ENCODE results near the gene TP73. TPM values are rescaled to one million over a fixed set of nuclear protein-coding genes. Genes with fewer than 3 reads are reported as not detected.

Gene TP73
- total RNA-seq, 3 donors from 2014 or later = 0.12 to 0.63 (median 0.51) TPM

DNA sequence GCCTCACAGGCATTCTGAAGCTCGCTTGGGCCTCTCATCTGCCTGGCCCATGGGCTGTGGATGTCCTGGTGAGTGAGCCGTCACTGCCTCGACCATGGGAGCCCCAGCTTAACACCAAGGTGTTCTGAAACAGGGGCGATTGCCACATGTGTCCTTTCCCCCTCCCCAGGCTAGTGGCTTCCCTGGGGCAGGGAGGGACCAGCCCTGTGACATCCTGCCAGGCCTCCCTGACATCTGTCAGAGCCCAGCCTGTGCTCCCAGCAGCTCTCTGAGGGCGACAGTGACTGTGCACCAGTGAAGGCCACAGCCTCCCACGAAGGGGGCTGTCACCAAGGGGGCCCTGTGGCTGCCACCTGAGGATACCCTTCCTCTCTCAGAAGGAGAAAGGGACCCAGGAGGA lies 64.0 kb downstream of the TP73 start:
- Histone ChIP-seq H3K4me1 (ENCODE audit: low read depth) (no peaks in the 10 kb centered on the region), H3K36me3 (ENCODE audit: low read depth) (no peaks in the 10 kb centered on the region), H3K4me3 (no peak overlapping the region), H3K9me3 (no peaks in the 10 kb centered on the region)
- TF ChIP-seq, protein P1, sequence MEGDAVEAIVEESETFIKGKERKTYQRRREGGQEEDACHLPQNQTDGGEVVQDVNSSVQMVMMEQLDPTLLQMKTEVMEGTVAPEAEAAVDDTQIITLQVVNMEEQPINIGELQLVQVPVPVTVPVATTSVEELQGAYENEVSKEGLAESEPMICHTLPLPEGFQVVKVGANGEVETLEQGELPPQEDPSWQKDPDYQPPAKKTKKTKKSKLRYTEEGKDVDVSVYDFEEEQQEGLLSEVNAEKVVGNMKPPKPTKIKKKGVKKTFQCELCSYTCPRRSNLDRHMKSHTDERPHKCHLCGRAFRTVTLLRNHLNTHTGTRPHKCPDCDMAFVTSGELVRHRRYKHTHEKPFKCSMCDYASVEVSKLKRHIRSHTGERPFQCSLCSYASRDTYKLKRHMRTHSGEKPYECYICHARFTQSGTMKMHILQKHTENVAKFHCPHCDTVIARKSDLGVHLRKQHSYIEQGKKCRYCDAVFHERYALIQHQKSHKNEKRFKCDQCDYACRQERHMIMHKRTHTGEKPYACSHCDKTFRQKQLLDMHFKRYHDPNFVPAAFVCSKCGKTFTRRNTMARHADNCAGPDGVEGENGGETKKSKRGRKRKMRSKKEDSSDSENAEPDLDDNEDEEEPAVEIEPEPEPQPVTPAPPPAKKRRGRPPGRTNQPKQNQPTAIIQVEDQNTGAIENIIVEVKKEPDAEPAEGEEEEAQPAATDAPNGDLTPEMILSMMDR (IDR thresholded peaks at IDR 0.05) = no peak
- no peak for DNase-seq
- no peak for ATAC-seq
- intact Hi-C loops (cut with DNase I, micrococcal nuclease) = no loop called here

DNA sequence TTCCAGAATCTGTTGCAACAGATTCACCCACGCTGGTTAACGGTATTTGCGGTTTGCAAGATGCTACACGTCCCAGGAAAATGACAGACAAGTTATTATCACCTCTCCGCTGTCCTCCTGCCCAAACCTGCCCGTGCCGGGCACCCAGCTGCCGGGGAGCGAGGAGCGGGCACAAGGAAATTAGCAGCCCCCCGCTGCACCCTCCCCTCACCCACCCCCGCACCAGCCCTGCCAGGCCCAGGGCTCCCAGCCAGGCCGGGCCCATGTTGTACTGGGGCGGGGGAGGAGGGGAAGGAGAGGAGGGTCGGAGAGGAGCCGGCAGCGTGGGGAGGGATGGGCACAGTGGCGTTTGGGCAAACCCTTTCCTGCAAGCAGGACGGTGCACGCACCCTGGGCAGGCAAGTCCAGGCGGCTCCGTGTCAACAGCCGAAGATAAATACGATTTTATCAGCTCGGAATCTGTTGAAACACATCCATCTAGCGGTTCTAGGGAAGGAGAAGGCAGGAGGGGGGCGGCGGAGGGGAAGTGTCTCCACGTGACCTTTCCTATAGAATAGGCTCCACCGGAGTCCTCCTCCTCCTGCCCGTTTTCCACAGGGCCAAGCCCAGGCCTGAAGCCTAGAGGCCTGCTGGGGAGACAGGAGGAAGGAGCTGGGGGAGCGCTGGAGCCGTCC lies 64.9 kb downstream of the TP73 start:
- no peak for DNase-seq
- no peaks in the 10 kb centered on the region for H3K4me1 ChIP-seq (ENCODE audit: low read depth)
- no peak for ATAC-seq

DNA sequence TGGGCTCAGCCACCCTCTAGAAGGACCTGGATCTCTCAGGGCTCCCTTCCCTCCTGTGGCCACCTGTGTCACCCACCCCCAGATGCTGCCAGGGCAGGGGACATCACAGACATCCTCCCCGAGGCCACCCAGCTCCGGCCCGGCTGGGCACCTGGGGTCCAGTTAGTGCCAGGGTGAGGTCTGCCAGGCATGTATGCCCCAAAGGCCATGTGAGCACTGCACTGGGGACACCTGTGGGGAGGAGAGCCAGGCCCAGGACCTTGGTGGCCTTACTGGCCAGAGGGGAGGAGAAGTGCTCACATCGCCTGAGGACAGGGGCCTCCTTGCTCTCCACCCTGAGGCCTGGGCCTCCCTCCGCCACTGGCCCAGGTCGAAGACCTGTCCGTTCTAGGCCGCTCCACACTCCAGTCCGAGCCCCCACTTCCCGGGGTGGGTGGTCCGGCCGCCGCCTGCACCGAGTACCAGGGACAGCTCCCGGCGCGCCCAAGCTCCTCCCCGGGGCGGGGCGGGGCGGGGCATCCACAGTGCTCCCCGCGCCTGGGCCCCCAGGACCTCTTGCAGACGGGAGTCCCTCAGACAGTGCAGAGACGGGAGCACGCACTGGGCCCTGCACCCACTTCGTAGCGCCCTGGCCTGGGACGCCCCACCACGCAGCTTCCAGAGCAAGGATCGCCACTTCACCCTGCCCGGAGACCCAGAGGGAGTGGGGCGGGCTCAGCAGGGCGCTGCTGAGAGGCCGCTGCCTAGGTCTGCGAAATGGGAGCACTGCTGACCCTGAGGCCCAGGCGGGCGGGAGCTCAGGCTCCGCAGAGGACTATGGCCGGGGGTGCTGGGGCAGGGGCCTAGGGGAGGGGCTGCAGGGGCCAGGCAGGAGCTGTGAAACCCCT lies 65.6 kb downstream of the TP73 start:
- peak in 1 of 3 donors; percentile 14 for DNase-seq

More for the DNA sequence above, 64.9 kb downstream of the TP73 start:
- intact Hi-C loops (cut with DNase I, micrococcal nuclease) = no loop called here
- Histone ChIP-seq H3K4me3 (no peak overlapping the region), H3K36me3 (ENCODE audit: low read depth) (no peaks in the 10 kb centered on the region), H3K9me3 (no peaks in the 10 kb centered on the region)
- TF ChIP-seq, protein P1 (IDR thresholded peaks at IDR 0.05) = no peak

DNA sequence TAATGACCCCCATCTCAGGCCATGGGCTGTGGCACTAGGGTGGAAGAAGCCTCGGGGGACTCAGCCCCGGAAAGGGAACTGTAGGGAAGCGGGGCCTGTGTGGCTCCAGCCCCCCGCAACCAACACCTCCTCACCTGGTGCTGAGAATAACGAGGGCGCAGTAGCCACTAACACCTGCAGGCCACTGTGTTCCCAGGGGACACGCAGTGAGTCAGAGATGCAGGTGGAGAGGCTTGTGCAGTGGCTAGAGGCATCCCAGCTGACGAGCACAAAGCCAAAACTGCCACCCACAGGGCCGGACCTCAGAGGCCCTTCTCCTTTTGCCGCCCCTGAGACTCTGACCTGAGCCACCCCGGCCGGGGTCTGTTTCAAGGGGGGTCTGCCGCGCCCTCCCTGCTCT lies 66.4 kb downstream of the TP73 start:
- Histone ChIP-seq H3K4me3 (no peak overlapping the region), H3K9me3 (no peaks in the 10 kb centered on the region), H3K4me1 (ENCODE audit: low read depth) (no peaks in the 10 kb centered on the region), H3K36me3 (ENCODE audit: low read depth) (no peaks in the 10 kb centered on the region)
- no peak for DNase-seq
- TF ChIP-seq, protein P1 (IDR thresholded peaks at IDR 0.05) = no peak
- ATAC-seq = no peak
- intact Hi-C loops (cut with DNase I, micrococcal nuclease) = no loop called here

More for the DNA sequence above, 65.6 kb downstream of the TP73 start:
- Histone ChIP-seq H3K4me1 (ENCODE audit: low read depth) (no peaks in the 10 kb centered on the region), H3K4me3 (no peak overlapping the region), H3K9me3 (no peaks in the 10 kb centered on the region), H3K36me3 (ENCODE audit: low read depth) (no peaks in the 10 kb centered on the region)
- peak; percentile 26 for ATAC-seq
- TF ChIP-seq, protein P1 (IDR thresholded peaks at IDR 0.05) = no peak
- intact Hi-C loops (cut with DNase I, micrococcal nuclease) = no loop called here

DNA sequence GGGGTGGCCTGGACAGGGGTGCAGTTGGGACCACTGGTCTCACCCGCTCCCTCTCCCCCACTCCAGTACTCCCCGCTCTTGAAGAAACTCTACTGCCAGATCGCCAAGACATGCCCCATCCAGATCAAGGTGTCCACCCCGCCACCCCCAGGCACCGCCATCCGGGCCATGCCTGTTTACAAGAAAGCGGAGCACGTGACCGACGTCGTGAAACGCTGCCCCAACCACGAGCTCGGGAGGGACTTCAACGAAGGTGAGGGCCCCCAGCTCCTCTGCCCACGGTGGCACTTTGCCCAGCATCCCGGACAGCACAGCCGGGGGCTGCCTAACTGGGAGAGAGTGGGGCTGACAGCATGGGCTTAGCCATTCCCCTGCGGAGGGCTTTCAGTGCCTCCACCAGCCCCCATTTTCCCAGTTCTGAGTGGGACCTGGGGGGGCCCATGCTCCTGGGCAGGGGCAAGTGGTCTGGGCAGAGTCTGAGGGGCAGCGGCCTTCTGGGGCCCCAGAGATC lies 69.7 kb downstream of the TP73 start:
- ATAC-seq (no peak), DNase-seq (no peak)
- no peaks in the 10 kb centered on the region for H3K36me3 ChIP-seq (ENCODE audit: low read depth)
- H3K9me3 ChIP-seq = no peaks in the 10 kb centered on the region
- no peaks in the 10 kb centered on the region for H3K4me1 ChIP-seq (ENCODE audit: low read depth)
- TF ChIP-seq, protein P1 (IDR thresholded peaks at IDR 0.05) = no peak
- intact Hi-C loops (cut with DNase I, micrococcal nuclease) = no loop called here
- H3K4me3 ChIP-seq = no peak overlapping the region
